GM11168 (cell line): Measurements from ENCODE around the gene DDIT3.

Experiments
- in situ Hi-C: fragments of 300-500 bp; cut with MboI; formaldehyde crosslinking; loops from one replicate; pipeline ENCODE4 v1.12.0; 2022; ENCODE audit warnings: low sequenced_read_pairs; ENCODE audit not compliant: unreplicated experiment

DDIT3 gene

DNA sequence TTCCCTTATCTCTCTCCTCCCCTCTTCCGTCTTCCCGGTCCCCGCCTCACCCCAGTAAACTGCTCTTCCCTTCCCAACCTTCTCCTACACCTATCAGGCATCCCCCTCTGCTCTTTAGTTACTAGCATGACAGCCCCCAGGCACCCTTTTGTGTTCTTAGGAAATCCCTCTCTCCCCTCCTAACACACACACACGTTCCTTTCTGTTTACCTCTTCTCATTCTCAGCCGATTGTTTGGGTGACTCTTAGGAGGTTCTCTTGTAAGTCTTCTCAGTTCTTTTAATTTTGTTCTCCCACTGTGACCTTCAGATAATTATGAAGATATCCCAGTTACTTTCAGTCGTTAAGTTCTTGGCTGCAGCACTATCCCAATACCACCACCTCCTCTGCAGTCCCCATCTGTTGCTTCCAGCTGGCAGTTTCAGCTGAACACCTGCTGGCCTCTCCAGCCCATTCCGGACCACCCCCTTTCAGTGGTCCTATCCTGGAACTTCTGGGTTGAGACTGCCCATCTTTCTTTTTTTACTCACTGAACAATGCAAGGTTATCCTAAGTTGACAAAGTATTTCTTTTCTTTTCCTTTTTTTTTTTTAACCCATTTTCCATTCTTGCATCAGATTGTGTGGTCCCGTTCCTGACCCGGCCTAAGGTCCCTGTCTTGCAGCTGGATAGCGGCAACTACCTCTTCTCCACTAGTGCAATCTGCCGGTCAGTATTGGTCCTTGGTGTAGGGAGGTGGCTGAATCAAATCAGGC, 31.7 kb downstream of the DDIT3 start:
- in situ Hi-C loops: no loop called here

DNA sequence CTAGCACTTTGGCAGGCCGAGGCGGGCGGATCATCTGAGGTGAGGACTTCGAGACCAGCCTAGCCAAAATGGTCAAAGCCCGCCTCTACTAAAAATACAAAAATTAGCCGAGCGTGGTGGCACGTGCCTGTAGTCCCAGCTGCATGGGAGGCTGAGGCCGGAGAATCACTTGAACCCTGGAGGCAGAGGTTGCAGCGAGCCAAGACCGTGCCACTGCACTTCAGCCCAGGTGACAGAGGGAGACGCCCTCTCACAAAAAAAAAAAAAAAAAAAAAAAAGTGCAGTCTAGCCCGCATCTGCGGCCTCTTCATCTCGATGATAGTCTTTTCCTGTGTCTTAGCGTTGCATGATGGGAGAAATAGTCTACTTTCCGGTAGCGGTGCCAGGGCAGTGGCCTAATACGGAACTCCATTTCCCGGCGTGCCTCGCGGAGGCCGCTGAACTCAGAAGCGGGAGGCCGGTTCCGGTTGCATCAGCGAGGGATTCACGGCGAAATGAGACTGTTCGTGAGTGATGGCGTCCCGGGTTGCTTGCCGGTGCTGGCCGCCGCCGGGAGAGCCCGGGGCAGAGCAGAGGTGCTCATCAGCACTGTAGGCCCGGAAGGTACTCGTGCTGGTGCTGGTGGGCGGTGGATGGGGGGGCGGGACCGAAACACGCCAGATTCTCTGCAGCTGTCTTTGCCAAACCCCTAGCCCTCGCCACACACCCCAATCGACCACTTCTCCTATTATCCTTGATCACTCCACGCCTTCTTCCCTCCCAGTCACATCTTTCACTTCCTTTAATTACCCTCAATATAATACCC, 32.5 kb downstream of the DDIT3 start, which contains the start of gene MARS1:
Gene MARS1 (plus strand): TSS at position 472 of the 805 bp plus-strand sequence. CDS start 23 bp downstream, at position 495.
- in situ Hi-C loops: no loop called here

DNA sequence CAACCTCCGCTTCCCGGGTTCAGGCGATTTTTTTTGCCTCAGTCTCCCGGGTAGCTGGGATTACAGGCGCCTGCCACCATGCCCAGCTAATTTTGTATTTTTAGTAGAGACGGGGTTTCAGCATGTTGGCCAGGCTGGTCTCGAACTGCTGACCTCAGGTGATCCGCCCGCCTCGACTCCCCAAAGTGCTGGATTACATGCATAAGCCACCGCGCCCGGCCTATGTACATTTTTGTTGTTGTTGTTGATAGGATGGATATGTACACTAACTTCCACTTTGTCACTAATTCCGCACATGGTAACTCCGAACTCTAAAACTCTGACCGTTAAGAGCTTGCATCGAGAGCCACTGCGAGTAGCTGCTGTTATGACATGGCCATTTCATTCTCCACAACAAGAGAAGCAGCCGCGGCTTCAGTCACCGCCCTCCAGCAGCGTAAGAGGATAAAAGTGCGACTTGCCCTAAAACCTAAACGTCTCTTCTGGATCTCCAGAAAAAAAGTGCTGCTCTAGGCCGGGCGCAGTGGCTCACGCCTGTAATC, 33.2 kb downstream of the DDIT3 start:
- in situ Hi-C loops: no loop called here

DNA sequence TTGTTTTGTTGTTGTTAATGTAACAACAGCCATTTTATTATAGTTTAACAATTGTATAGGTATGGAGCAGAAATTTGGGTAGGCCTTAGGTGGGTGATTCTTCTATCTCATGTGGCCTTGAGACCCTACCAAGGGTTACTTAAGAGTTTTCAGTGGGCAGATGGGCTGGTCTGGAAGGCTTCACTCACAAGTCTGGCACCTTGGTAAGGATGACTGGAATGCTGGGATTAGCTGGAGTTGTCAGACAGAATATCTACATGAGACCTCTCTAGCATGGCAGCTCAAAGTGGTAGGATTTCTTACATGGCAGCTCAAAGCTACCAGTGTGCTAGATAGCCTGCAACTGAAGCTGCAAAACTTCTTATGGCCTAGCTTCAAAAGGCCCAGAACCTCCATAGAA, 34.6 kb downstream of the DDIT3 start:
- in situ Hi-C loops: no loop called here

DNA sequence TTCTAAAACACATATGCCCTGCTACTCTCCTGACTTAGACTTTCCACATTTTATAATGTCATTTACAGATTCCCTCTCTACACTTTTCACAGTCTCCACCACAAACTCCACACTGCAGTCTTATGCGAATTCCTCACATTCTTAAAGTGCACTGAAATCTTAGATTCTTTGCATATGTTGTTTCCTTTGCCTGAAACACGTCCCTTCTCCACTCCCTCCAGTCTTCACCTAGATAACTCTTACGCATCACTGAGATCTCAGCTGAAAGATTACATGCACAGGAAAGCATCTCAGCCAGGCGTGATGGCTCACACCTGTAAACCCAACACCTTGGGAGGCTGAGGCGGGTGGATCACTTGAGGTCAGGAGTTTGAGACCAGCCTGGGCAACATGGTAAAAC, 36.8 kb downstream of the DDIT3 start:
- in situ Hi-C loops: no loop called here

DNA sequence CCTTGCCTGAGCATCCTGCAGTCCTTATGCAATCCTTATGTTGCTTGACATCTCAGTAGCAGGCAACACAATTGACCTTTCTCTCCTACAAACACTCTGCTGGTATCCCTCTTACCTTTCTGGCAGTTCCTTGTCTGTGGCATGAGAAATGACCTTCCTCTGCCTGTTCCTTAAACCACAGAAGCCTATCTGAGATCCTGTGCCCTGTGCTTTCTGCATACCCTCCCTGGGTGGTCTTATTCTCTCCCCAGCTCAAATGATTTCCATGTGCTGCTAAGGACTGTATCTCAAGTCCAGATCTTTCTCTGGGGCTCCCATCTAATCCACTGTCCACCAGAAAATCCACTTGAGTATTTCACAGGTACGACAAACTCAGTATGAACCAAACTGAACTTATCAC, 38.6 kb downstream of the DDIT3 start:
- in situ Hi-C loops: no loop called here

DNA sequence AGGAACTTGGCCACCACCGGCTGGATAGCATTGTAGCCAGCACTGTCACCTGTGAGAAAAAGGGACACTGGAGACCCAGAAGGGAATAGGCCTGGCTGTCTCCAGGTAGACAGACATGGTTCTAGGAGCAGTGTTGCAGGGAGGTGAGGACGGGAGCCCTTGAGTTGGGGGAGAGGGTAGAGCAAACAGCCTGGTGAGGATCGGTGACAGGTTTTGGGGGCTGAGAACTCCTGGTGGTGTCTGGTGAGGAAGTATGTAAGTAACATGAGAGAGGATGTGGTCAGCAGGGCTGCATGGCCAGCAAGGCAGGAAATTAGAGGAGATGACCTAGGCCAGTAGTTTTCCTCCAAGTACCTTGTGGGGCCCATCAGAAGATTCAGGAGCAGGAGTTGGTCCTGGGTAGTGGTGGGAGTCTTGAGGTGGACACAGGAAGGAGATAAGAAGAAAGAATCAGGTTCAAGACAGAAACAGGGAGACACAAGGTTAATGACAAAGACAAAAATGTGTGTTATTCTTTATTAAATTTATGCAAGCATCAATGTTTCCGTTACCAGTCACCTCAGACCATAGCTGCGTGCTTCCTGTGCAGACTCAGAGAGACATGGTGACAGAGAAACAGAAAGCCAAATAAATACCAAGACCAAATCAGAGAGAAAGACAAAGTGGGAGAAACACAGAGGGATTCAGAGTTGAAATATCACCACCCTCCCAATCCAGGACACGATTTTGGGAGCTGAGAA, 40.8 kb downstream of the DDIT3 start, which contains the start of gene ARHGAP9:
Gene ARHGAP9 (minus strand): TSS at position 491 of the 740 bp plus-strand sequence. CDS start 460 bp downstream, at position 31.
- in situ Hi-C loops: no loop called here

DNA sequence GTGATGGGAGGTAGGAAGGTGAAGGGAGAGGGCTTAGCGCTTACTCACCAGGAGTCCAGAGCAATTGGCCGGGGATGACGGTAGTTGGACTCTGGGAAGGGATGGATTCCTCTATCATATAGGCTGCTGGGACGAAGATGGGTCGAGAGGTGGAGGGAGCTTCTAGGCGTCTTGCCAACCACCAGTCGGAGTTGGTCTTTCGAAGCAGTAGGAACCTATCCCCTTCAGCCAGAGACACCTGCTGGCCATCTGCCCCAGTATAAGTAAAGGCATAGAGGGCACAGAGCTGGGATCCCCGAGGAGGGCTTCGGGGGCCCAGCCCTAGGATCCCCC, 41.3 kb downstream of the DDIT3 start:
- in situ Hi-C loops: no loop called here

DNA sequence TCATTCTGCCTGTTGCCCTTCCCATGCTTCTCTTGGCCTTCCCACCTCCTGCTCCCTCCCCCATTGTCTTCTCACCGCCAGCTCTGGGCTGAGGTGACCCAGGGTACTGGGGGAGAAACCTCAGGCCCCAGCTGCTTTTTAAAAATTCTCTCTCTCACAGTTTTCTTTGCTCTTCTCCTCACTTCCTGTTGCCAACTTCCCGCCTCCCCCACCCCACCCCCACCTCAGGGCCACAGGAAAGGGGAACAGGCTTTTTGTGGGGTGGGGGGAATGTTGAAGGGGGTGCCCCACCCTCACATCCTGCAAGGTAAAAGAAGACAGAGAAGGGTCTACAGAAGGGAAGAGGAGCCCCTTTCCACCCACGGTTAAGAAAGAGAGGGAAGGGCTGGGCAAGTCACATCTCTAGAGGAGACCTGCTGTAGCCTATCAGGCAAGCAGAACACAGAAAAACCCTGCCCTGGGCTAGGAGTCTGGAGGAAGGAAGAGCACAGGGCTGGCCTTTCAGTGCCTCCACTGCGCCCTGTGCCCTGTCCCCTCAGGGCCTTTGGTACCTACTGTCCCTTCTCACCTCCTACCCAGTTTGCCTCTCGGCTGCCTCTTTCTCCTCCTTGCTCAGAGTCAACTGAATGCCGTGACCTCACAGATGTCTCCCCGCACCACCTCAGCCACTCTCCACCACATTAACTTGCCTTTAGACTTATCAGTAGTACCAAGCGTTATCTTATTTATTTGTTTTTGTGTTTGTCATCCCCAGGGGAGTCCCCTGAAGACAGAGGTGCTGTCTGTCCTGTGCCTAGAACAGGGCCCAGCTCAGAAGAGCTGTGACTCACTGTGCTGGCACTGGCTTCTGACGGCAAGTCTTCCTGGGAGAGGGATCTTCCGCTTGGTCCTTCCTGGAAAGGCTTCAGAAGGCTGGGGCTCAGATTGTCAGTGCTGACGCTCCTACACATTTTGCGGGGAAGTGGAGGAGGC, 42.3 kb downstream of the DDIT3 start:
- in situ Hi-C loops: no loop called here

DNA sequence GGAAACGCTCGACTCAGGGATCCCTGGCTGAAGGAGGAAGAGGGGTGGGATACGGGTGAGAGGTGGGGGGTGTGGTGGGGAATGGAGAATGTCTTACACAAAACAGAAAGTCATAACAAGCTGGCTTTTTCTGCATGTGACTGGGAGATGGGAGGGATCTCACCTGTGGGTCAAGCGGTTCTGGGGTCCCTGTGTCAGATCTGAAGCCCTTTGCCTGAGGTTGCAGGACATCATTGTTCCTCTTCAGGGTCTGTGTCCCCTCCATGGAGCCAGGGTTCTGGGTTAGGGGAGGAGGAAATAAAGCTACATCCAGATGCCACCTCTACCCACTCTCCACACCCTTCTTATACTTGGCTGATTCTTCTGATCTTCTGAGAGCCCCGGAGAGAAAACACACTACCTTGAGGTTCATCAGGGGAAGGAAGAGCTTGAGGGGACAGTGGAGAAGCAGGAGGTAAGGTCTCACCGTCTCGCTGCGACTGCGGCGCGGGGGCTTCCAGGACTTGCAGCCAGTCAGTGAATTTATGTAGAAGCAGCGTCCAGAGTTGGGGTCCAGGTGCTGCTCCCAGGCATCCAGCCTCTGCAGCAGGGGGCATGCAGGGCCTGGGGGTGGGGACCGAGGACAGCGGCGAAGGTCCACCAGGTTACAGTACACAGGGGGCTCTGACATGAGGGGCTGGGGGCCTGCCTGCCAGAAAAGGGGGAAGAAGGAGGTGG, 43.2 kb downstream of the DDIT3 start:
- in situ Hi-C loops: no loop called here

DNA sequence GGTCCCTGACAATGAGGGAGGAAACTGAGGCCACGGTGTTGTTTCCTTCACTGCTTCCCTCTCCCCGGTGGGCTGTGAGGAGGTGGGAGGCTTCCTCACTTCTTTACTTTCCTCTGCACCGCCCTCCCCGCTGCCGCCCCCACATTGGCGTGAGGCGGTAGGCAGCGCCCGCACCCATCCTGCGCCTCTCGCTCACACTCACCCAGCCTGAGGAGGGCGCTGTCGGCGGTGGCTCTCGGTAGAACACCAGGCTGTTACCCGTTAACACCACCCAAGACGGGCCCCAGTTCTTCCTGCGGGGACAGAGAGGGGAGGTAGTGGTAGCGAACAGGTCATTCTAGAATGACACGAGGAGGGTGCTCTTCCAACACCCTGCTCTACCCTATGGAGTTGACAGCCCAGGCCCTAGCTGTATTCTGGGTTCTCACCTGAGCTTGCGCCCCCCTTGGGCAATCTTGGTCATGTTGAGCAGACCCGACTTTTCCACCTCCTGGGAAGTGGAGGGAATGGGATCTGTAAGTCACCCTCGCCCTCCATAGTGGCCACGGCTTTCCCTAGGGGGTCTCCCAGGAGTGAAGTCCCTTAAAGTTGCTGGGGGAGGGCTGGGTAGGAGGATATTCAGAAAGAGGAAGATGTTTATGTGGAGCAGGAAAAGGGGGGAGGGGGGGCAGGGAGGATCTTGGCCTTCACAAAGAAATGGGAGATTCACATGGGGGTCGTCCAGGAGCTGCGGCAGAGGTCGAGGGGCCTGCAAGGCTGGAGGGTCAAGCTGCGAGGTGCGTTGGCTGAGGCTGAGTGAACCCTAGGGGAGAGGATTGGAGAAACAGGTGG, 43.9 kb downstream of the DDIT3 start:
- in situ Hi-C loops: no loop called here

DNA sequence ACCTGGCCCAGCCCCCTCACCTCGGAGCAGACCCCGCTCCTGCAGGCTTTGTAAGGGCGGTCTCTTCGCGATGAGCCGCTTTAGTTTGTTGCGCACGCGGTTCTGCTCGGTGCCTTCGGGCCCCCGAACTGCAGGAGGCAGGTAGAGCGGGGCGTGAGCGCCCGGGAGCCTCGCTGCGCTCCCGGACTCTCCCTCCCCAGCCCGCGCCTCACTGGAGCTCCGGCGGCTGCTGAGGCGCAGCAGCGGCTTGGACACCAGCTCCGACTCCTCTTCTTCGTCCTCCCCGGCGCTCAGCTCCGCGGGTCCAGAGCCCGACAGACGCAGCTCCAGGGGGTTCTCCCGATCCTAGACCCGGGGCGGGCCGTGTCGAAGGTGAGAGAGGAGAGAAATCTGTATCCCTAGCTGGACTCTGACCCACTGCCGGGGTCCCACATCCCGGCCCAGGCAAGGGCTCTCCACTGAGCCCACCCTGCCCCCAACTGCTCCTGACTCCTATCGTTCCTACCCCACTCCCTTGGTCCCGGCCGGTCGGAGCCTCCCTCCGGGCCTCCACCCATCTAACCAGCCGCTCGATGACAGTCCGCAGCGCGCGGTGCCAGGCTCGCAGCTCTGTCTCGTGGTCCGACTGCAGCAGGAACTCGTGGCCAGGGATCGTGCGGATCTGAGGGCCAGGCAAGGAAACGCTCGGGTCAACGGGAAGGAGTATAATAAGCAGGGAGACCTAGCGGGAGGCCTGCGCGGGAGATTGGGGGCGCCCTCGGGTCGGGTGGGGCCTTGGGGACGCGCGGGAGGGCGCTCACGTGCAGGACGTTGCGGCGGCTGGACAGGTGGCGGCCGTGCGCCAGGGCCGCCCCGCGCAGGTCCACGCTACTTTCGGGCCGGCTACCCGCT, 44.8 kb downstream of the DDIT3 start:
- in situ Hi-C loops: no loop called here

DNA sequence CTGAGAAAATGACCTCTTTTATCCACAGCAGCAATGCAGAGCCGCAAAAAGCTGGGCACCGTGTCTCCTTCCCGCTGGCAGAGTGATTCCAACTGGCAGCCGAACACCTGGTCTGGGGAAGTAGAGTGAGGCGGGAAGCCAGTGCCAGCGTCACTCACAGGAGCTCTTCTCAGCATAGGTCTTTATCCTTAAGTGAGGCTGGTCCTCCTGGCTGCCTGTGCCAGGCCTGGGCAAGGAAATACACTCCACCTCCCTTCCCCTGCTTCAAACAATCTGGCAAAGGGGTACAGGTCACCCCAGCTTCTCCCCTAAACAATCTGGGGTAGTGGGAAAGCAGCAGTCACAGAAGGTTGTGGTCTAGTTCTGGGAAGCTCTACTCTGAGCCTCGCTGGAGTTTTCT, 45.5 kb downstream of the DDIT3 start:
- in situ Hi-C loops: no loop called here

DNA sequence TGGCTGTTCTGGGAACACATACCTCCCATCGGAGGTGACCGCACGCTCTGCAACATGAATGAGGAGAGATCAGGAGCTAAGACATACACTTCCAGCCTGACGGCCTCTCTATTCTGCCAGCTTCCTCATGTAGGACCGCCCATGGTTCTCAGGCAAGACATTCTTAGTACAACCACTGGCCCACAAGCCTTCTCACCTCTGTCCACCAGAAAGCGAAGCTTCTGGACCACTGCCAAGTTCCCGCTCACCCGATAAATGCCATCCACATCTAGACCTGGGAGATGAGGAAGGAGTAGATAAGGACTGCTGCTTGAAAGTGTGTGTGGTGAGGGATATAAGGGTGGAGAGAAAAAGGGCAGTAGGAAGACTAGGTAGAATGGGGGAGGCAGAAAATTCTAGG, 45.9 kb downstream of the DDIT3 start:
- in situ Hi-C loops: no loop called here

DNA sequence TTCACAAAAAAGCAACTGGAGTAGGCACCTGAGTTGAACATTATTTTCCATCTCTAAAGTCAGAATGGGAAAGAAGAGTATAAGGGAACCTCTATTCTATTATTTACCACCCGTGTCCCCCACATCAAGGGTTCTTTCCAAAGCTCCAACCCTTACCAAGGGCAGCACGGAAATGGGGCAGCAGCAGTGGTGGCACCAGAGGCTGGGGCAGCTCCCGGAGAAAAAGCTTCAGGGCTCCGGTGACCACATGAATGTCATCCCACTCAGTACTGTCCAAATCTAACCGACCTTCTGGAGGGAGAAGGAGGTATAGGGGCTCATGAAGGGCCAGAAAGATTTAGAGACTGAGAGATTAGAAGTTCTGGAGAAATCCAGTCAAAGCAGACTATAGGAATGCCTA, 46.4 kb downstream of the DDIT3 start:
- in situ Hi-C loops: no loop called here

DNA sequence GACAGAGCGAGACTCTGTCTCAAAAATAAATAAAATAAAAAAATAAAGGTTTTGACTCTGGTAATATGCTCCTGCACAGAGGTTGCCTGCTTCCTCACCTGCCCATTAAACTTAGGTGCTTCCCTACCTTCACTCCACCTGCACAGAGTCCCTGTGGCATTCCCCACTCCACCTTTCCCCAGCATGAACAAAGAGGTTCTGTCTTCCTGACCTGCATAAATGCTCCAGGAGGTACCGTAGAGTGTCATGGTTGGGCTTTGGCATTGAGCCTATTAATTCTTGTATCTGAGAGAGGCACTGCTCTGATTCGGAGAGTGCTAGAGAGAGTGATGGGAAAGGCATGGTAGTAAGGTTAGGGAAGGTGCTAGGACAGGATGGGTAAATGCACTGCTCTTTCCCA, 46.9 kb downstream of the DDIT3 start:
- in situ Hi-C loops: no loop called here

DNA sequence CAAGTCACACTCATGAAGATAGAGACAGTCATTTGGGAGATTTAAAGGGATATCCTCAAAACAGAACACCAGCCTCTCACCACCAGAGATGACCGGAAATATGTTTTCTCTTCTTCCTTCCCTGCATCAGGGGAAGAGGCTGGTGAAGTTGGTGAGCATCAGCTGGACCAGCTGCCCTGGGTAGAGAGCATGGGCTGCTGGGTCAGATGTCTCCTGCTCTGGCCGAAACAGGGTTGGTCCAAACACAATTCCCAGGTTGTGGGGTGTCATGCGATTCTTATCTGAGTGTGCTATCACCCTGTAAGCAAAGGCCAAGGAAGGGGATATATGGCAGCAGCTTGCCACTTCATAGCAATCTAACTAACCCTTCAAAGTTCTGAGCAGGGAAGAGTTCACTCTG, 47.9 kb downstream of the DDIT3 start:
- in situ Hi-C loops: no loop called here
